HL-60 (cell line): ENCODE data around the gene DAZL.

Experiments used
- GABPA ChIP-seq: IDR thresholded peaks from 2 replicates; pipeline ENCODE4 v1.6.1; 2012; ENCODE audit warnings: low read depth
- POLR2AphosphoS5 ChIP-seq: IDR thresholded peaks from 2 replicates; pipeline ENCODE4 v1.6.1; 2012; ENCODE audit warnings: low read depth
- REST ChIP-seq: IDR thresholded peaks from 2 replicates; pipeline ENCODE4 v1.6.1; 2012; ENCODE audit warnings: low read depth; ENCODE audit not compliant: insufficient replicate concordance
- TF ChIP-seq, protein P1 (sequence below): IDR thresholded peaks from one replicate; pipeline ENCODE4 v1.5.1; 2011; ENCODE audit warnings: low read length, control low read depth, inconsistent platforms; ENCODE audit not compliant: insufficient read depth

- TF ChIP-seq GABPA (no peak), POLR2AphosphoS5 (no peak), REST (no peak)
- TF ChIP-seq, protein P1, sequence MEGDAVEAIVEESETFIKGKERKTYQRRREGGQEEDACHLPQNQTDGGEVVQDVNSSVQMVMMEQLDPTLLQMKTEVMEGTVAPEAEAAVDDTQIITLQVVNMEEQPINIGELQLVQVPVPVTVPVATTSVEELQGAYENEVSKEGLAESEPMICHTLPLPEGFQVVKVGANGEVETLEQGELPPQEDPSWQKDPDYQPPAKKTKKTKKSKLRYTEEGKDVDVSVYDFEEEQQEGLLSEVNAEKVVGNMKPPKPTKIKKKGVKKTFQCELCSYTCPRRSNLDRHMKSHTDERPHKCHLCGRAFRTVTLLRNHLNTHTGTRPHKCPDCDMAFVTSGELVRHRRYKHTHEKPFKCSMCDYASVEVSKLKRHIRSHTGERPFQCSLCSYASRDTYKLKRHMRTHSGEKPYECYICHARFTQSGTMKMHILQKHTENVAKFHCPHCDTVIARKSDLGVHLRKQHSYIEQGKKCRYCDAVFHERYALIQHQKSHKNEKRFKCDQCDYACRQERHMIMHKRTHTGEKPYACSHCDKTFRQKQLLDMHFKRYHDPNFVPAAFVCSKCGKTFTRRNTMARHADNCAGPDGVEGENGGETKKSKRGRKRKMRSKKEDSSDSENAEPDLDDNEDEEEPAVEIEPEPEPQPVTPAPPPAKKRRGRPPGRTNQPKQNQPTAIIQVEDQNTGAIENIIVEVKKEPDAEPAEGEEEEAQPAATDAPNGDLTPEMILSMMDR = no peak
These were observed 45.4 kb downstream of the DAZL start for GRCh38 chr3:16559653-16560365.
